ENCODE results near the gene GPR101.

GRCh38 chrX:137040113-137040794 is 6.5 kb upstream of the GPR101 start:
- no peak for TF ChIP-seq FOXP2 (optimal IDR thresholded peaks at IDR 0.05; ENCODE audit: borderline replicate concordance, extremely low read depth, extremely low read length, insufficient read depth)
- TF ChIP-seq POLR2AphosphoS5 (IDR thresholded peaks at IDR 0.05; ENCODE audit: low read depth, low read length): no peak
- TF ChIP-seq REST (IDR thresholded peaks at IDR 0.05; ENCODE audit: insufficient read depth in 1 of 2, low read depth in 2 of 2, low read length in 2 of 2): no peak
- no peak for TF ChIP-seq TAF1 (IDR thresholded peaks at IDR 0.05; ENCODE audit: borderline replicate concordance, insufficient read depth, low read length)
- TF ChIP-seq SIN3A (IDR thresholded peaks at IDR 0.05; ENCODE audit: borderline replicate concordance, insufficient read depth, low read length): no peak

Measured in PFSK-1 (cell line).